AML-193 (cell line): Measurements from ENCODE around the gene MAP3K15.
A peak's percentile ranks its signal among the peaks of the same experiment; 100 is the strongest.

Source experiments
- DNase-seq, 2 experiments: peaks; one replicate each; lab custom pipeline; 2025; lab: John Stamatoyannopoulos, UW

The MAP3K15 gene

GRCh38 chrX:19343535-19344408 lies 171.5 kb downstream of the MAP3K15 start, which contains the start of gene PDHA1:
Gene PDHA1 (plus strand): TSS chrX:19343927. CDS start chrX:19344038, 111 bp downstream.
- peak; percentile 72 to 78 for DNase-seq

GRCh38 chrX:19343085-19343534 lies 172.2 kb downstream of the MAP3K15 start:
- no peak for DNase-seq

DNA sequence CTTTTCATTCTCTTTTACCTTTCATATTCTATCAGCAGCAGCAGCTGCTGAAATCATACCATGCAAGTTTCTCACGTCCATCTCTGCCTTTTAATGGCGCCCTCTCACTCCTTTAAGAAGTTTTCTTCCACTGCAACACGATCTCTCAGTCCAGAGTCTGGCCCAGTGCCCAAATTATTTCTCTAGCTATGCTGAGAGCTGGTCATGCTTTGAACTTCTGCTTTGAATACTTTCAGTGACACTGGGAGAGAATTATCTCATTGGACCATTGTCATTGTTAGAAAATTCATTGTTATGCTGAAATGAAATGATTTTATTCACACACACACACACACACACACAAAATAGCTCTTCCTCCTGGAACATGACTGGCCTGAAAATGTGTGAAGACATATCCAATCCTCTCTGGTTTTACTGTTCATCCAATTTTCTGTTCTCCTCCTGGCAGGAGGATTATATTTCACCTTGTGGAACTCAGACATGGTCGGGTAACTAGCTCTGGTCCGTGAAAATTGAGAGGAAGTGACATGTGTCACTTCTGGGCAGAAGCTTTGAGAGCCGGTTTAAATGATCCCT lies 172.9 kb downstream of the MAP3K15 start:
- peak; percentile 1 to 8 for DNase-seq

DNA sequence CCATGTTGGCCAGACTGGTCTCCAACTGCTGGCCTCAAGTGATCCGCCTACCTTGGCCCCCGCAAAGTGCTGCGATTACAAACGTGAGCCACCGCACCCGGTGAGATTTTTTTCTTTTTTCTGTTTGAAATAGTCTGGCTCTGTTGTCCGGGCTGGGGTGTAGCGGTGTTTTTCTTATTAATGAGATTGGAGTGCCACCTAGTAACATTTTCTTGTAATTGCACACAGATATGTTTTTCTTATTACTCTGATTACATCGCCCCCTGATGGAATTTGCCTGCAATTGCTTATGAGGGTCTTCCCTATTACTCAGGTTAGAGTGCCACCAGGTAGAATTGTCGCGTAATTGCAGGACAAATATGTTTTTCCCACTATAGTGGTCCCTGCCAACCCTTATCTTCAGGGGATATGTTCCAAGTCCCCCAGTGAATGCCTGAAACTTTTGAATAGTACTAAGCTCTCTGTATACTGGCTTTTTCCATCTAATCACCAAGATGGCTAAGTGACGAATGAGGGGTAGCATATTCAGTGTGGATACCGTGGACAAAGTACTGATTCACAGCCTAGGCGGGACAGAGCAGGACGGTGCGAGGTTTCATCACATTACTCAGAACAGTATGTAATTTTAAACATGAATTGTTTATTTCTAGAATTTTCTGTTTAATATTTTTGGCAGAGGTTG lies 180.2 kb downstream of the MAP3K15 start:
- DNase-seq: peak; percentile 56 to 73

GRCh38 chrX:19332983-19333382 lies 182.3 kb downstream of the MAP3K15 start:
- DNase-seq: no peak

DNA sequence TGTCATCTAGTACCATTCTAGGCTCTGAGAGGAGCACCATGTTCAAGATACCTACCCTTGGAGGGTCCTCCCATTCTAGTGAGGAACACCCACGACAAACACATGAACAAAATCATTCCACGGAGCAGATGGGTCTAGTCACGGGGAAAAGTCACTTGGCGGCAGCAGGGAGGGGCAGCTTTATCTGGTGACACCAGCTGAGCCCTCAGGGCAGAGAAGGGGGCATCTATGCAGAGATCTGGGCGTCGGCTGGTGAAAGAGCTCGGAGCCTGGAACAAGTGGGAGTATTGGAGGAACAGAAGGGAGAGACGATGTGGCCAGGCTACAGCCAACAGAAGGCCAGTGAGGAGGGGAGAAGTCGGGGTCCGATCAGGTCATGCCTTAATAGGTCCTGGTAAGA lies 183.5 kb downstream of the MAP3K15 start:
- no peak for DNase-seq

DNA sequence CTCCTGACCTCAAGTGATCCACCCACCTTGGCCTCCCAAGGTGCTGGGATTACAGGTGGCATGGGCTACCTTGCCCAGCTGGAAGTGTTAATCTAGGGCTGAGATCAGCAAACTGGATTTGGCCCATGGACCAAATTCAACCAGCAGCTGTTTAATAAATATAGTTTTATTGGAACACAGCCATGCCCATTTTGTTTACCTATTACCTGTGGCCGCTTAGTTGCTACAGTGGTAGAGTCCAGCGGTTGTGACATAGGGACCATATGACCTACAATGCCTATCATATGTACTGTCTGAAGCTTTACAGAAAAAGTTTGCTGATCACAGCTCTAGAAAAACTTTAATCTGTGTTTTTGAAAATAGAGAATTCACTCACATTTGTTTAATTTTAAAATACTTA lies 188.7 kb downstream of the MAP3K15 start:
- DNase-seq: no peak
